AG09309 (cell line): ENCODE measurements around the gene INTS3.

Source experiments
- DNase-seq: peaks from one replicate; pipeline ENCODE4 v3.0.0-alpha.2; 2010; ENCODE audit warnings: low read depth
- H3K4me3 ChIP-seq: 2 replicates; pipeline ENCODE4 v1.5.1; 2011; ENCODE audit warnings: mild to moderate bottlenecking, low read depth, low read length, moderate library complexity; ENCODE audit not compliant: control insufficient read depth
- CTCF ChIP-seq: IDR thresholded peaks from 2 replicates; pipeline ENCODE4 v1.5.1; 2011; ENCODE audit warnings: mild to moderate bottlenecking, low read depth, low read length, inconsistent platforms; ENCODE audit not compliant: insufficient read depth, control insufficient read depth; ENCODE audit errors: missing control alignments

The INTS3 gene

GRCh38 chr1:153734396-153735089, 6.7 kb downstream of the INTS3 start:
- DNase-seq, result no peak
- no peak overlapping the region for H3K4me3 ChIP-seq
- TF ChIP-seq CTCF, result no peak

- TF ChIP-seq CTCF, result no peak
- H3K4me3 ChIP-seq, result no peak overlapping the region
- no peak for DNase-seq
Observed at GRCh38 chr1:153735090-153735420, 7.2 kb downstream of the INTS3 start.

DNA sequence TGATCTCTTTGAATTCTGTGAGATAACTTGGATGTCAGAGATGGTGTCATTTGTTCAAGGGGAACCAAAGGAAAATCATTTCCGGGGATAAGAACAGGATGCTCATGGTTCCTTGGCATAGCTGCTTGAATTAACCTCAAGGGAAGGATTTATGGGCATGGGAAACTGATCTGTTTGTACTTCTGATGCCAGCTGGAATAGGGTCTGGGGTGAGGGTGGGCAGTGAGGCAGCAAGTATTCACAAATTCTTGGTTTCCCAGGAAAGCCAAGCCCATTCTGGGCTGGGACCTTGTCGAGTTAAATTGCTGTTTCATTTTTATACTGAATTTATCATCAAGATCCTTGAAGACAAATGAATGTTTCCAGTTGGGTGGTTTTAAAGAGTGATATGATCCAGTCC, 14.1 kb downstream of the INTS3 start:
- H3K4me3 ChIP-seq, result no peak overlapping the region
- no peak for TF ChIP-seq CTCF
- DNase-seq, result no peak

DNA sequence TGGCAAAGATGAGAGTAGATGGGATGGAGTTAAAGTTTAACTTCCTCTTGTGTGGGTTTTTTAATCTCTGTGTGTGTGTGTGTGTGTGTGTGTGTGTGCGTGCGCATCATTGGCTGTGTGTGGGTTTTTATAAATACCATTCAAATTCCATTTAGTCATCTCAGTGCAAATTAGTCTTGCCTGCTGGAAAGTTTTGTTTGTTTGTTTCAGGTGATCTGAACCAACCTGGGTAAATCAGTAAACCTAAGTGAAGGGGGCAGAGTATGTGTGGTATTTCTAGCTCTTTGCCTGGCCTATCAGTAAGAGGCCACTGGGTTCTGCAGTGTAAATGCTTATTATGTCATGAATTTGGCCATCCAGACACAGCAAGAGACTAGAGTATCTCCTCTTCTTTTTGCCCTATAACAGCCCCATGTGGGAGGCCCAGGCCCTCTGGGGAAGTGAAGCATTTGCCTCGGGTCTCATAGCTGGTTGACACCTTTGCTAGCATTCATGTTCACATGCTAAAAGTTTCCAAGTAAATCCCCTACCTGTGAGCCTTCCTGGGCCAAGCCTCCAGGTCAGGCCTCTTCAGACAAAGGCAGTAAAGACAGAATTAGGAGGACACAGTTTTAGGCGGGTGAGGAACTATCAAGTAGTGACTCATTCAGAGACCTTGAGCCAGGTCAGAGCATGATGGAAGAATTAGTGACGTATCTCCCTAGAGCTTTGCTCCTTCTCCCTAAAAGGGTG, 14.7 kb downstream of the INTS3 start:
- H3K4me3 ChIP-seq, result no peak overlapping the region
- peak; percentile 50 for DNase-seq
- no peak for TF ChIP-seq CTCF

DNA sequence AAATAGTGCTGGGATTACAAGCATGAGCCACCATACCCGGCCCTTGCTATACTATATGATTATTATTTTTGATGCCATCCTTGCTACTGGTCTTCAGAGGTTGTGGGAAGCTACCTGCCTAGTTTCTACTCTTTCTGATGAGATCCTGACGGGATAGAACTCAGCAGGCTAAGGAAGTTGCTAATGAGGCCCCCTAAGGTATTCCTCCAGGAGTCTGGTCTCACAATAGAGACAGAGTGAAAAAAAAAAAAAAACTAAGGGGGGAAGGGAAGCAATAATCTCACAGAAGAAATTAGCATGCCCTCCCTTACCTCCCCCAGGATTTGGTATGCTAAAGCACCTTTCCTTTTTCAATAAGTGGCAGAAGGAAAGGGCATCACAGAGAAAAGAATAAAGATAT, 17.6 kb downstream of the INTS3 start:
- no peak for TF ChIP-seq CTCF
- no peak overlapping the region for H3K4me3 ChIP-seq
- no peak for DNase-seq

GRCh38 chr1:153746174-153746573, 18.3 kb downstream of the INTS3 start:
- no peak overlapping the region for H3K4me3 ChIP-seq
- DNase-seq, result no peak
- no peak for TF ChIP-seq CTCF
